Upper lobe of right lung (tissue), 1 donor: ENCODE measurements around the gene MCM6. TPM values are rescaled to one million over a fixed set of nuclear protein-coding genes. Genes with fewer than 3 reads are reported as not detected.
A peak's percentile ranks its signal among the peaks of the same experiment; 100 is the strongest.

Experiments
- ATAC-seq: fragments of 200-7000 bp; cut with Tn5 transposase; one replicate; pipeline ENCODE4 v1.9.1; 2020; ENCODE audit warnings: mild to moderate bottlenecking, moderate library complexity
- DNase-seq: peaks from one replicate; pipeline ENCODE4 v3.0.0-alpha.2; 2020
- H3K27ac ChIP-seq: fragments of 200-600 bp; one replicate; pipeline ENCODE4 v1.8.0; 2022
- H3K27me3 ChIP-seq: fragments of 200-600 bp; one replicate; pipeline ENCODE4 v1.8.0; 2022; ENCODE audit warnings: mild to moderate bottlenecking
- H3K36me3 ChIP-seq: fragments of 200-600 bp; one replicate; pipeline ENCODE4 v1.8.0; 2022
- H3K4me1 ChIP-seq: fragments of 200-600 bp; one replicate; pipeline ENCODE4 v1.8.0; 2022
- H3K4me3 ChIP-seq: fragments of 200-600 bp; one replicate; pipeline ENCODE4 v1.8.0; 2022; ENCODE audit warnings: mild to moderate bottlenecking
- H3K9me3 ChIP-seq: fragments of 200-600 bp; one replicate; pipeline ENCODE4 v1.8.0; 2022
- CTCF ChIP-seq: fragments of 200-600 bp; IDR thresholded peaks from one replicate; pipeline ENCODE4 v1.8.0; 2022; ENCODE audit warnings: antibody characterized with exemption
- intact Hi-C: fragments of 100-400 bp; cut with DNase I; formaldehyde crosslinking; loops from one replicate; pipeline ENCODE4 v1.11.0; 2022
- total RNA-seq: library from RNA; stranded (reverse); fragmentation: NEBNext Ultra II Directional; extraction: Animal tissue kit (Norgen Biotek cat#: 25700); gene quantifications from one replicate; pipeline ENCODE4 v1.2.1, GENCODE V29; 2021
- donor health status: DM: no; HTN: yes; CAD: no; lungs with severe emphysema.

MCM6 gene
- total RNA-seq, 1 donor from 2014 or later: 8.2 TPM

- intact Hi-C loops: no loop called here
- Histone ChIP-seq H3K9me3 (no peaks in the 10 kb centered on the region), H3K27ac (peak overlapping the region; percentile 64), H3K27me3 (no peaks in the 10 kb centered on the region), H3K4me1 (peaks cover 22% of the 10 kb centered on the region), H3K4me3 (peak overlapping the region; percentile 7), H3K36me3 (peaks cover 20% of the 10 kb centered on the region)
- DNase-seq (no peak), ATAC-seq (peak; percentile 81)
- no peak for TF ChIP-seq CTCF
Measured at GRCh38 chr2:135840601-135841000, 35.6 kb downstream of the MCM6 start.

GRCh38 chr2:135839713-135840112, 36.5 kb downstream of the MCM6 start:
- Histone ChIP-seq H3K27ac (peak overlapping the region; percentile 64), H3K36me3 (peaks cover 14% of the 10 kb centered on the region), H3K4me1 (peaks cover 22% of the 10 kb centered on the region), H3K27me3 (no peaks in the 10 kb centered on the region), H3K9me3 (no peaks in the 10 kb centered on the region), H3K4me3 (no peak overlapping the region)
- intact Hi-C loops: no loop called here
- no peak for TF ChIP-seq CTCF
- ATAC-seq (peak; percentile 47), DNase-seq (no peak)

GRCh38 chr2:135838502-135838901, 37.7 kb downstream of the MCM6 start:
- ATAC-seq (no peak), DNase-seq (no peak)
- intact Hi-C loops: no loop called here
- Histone ChIP-seq H3K27ac (no peak overlapping the region), H3K27me3 (no peaks in the 10 kb centered on the region), H3K4me3 (no peak overlapping the region), H3K4me1 (peaks cover 22% of the 10 kb centered on the region), H3K36me3 (peaks cover 6% of the 10 kb centered on the region), H3K9me3 (no peaks in the 10 kb centered on the region)
- no peak for TF ChIP-seq CTCF

GRCh38 chr2:135836596-135837270, 39.5 kb downstream of the MCM6 start, which contains the start of gene LCT:
LCT (minus strand) TSS chr2:135837184; CDS start chr2:135837169, 15 bp downstream.
- DNase-seq (no peak), ATAC-seq (no peak)
- Histone ChIP-seq H3K9me3 (no peaks in the 10 kb centered on the region), H3K27me3 (no peaks in the 10 kb centered on the region), H3K27ac (no peak within 1 kb of the TSS), H3K4me3 (no peak within 1 kb of the TSS), H3K4me1 (peaks cover 22% of the 10 kb centered on the region), H3K36me3 (no peaks in the 10 kb centered on the region)
- TF ChIP-seq CTCF: no peak
- intact Hi-C loops: no loop called here

GRCh38 chr2:135832891-135833290, 43.4 kb downstream of the MCM6 start:
- Histone ChIP-seq H3K36me3 (no peaks in the 10 kb centered on the region), H3K27me3 (no peaks in the 10 kb centered on the region), H3K27ac (no peak overlapping the region), H3K4me3 (no peak overlapping the region), H3K4me1 (no peaks in the 10 kb centered on the region), H3K9me3 (no peaks in the 10 kb centered on the region)
- DNase-seq: no peak
- no peak for TF ChIP-seq CTCF
- intact Hi-C loops: no loop called here
- no peak for ATAC-seq
